ENCODE data around the gene CACYBP.
"Not testable (repeated sequence)": the region's sequence is repeated elsewhere in the genome, so short reads cannot be mapped to it uniquely, and the experiment has no call there.

Gene CACYBP

GRCh38 chr1:175015243-175015642, 15.5 kb downstream of the CACYBP start:
- no peak for DNase-seq

- no peak for DNase-seq
Measured at GRCh38 chr1:175019524-175019923, 19.8 kb downstream of the CACYBP start.

- peak; percentile 97 to 98 for DNase-seq
Measured at GRCh38 chr1:175023043-175023921, 23.5 kb downstream of the CACYBP start, which contains the start of gene MRPS14. Gene MRPS14 (minus strand): TSS chr1:175023425. CDS start chr1:175023408, 17 bp downstream.

GRCh38 chr1:175023922-175024242, 24.1 kb downstream of the CACYBP start:
- DNase-seq, result peak in 1 of 2 donors; percentile 8

- DNase-seq, result no peak
Measured at GRCh38 chr1:175024773-175025172, 25.0 kb downstream of the CACYBP start.

- no peak for DNase-seq
Measured at GRCh38 chr1:175033953-175034352, 34.2 kb downstream of the CACYBP start.

GRCh38 chr1:175034775-175035174, 35.0 kb downstream of the CACYBP start:
- no peak for DNase-seq

GRCh38 chr1:175035865-175036264, 36.1 kb downstream of the CACYBP start:
- no peak for DNase-seq

GRCh38 chr1:175036476-175036875, 36.7 kb downstream of the CACYBP start:
- DNase-seq, result no peak

- no peak for DNase-seq
Measured at GRCh38 chr1:175037416-175037815, 37.7 kb downstream of the CACYBP start.

- no peak for DNase-seq
Measured at GRCh38 chr1:175040324-175040879, 40.7 kb downstream of the CACYBP start.

GRCh38 chr1:175042650-175043049, 42.9 kb downstream of the CACYBP start:
- DNase-seq, result no peak

- DNase-seq, result no peak
Measured at GRCh38 chr1:175043824-175044223, 44.1 kb downstream of the CACYBP start.

GRCh38 chr1:175044591-175044990, 44.8 kb downstream of the CACYBP start:
- DNase-seq, result not testable (repeated sequence)

- DNase-seq, result no peak
Measured at GRCh38 chr1:175045097-175045496, 45.4 kb downstream of the CACYBP start.

GRCh38 chr1:175045519-175045918, 45.8 kb downstream of the CACYBP start:
- no peak for DNase-seq

GRCh38 chr1:175050992-175051391, 51.2 kb downstream of the CACYBP start:
- DNase-seq, result no peak

- DNase-seq, result no peak
Measured at GRCh38 chr1:175054736-175055135, 55.0 kb downstream of the CACYBP start.
